ENCODE data around the gene B3GNT9.
"Not testable (repeated sequence)": the region's sequence is repeated elsewhere in the genome, so short reads cannot be mapped to it uniquely, and the experiment has no call there.

Gene B3GNT9

DNA sequence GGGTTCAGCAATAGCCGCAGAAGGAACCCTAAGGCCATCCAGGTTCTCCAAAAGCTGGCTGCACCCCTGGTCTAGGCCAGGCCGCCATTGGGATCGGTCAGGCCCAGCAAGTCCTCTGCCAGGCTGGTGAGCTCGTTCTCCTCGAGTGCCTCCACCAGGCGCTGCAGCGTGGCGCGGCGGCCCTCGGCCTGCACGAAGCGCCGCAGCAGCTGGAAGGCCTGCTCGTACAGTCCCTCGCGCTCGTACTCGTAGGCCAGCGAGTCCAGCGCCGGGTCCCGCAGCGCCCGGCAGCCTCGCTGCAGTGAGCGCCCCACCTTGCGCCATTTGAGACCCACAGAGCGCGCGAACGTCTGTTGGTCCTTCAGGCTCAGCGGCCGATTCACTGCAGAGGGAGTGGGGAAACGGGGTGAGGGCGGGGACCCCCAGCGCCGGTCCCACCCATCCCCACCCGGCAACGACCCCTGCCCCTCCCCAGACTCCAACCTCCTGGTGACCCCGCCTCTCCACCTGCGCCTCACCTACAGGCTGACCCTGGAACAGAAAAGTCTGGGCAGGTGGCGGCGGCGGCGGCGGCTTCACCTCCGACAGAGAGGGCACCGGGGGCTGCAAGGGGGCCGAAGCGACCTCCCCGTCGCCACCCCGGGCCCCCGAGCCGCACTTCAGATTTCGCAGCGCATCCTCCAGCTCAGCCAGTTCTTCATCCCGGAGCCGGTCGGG, 3.9 kb upstream of the B3GNT9 start:
- DNase-seq: no peak

DNA sequence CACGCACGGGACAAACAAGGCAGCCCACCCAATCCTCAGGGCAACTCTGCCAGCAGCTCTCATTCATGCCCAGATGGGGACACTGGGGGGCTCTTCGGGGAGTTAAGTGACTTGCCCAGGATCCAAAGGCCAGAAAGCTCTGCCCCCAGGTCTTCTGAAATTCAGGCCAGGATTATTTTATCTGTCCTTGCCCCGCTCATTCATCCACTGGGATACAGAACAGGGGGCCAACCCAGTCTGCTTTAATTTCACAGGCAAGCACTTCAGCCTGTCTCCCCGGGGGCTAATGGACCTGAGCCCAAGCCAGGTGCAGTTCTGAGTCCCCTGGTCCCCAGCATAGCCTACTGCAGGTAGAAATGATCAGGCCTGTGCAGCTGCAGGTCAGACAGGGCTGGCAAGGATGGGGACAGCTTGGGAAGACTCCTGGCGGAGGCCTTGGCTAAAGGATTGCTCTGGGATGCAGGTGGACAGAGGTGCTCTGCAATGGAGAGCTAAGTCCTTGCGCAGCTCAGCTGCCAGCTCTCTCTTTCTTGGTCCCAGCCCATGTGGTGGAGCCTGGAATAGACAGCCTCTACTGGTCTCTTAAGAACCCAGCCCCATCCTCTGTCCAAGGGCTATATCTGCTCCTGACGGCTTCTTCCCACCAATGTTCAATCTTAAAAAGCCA, 766 bp upstream of the B3GNT9 start:
- DNase-seq: no peak

DNA sequence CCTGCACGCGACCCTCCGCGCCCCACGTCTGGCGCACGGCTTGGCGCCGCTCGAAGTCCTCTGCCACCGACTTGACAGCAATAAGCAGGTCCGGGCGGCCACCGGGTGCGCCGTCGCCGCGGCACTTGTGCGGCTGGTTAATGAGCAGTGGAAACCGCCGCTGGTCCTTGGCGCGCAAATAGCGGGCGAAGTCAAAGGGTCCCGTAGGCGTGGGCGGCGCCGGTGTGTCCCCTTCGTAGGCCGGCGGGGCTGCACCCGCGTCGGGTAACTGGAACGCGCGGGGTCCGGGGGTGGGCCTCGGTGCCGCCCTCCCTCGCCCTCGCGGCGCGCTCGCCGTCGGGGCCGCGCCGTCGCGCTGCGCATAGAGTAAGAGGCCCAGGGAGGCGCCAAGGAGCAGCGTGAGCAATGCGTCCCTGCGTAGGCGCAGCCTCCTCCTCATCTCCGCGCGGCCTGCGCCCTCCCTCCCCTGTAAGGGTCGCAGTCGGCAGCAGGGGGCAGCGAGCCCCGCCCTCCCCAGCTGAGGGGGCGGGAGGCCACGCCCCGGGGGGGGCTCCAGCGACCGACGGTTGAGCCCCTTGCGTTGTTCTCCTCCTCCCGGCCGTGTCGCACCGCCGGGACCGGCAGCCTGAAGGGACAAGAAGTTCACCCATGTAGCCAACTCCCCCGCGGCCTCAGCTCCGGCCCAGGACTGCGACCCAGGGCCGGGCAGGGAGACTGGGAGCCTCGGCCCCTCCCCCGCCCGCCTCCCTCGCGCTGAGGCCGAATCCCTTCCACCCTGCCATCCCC, 558 bp downstream of the B3GNT9 start:
- DNase-seq: peak in 4 of 51 donors; percentile 10 to 39 (median 20)

DNA sequence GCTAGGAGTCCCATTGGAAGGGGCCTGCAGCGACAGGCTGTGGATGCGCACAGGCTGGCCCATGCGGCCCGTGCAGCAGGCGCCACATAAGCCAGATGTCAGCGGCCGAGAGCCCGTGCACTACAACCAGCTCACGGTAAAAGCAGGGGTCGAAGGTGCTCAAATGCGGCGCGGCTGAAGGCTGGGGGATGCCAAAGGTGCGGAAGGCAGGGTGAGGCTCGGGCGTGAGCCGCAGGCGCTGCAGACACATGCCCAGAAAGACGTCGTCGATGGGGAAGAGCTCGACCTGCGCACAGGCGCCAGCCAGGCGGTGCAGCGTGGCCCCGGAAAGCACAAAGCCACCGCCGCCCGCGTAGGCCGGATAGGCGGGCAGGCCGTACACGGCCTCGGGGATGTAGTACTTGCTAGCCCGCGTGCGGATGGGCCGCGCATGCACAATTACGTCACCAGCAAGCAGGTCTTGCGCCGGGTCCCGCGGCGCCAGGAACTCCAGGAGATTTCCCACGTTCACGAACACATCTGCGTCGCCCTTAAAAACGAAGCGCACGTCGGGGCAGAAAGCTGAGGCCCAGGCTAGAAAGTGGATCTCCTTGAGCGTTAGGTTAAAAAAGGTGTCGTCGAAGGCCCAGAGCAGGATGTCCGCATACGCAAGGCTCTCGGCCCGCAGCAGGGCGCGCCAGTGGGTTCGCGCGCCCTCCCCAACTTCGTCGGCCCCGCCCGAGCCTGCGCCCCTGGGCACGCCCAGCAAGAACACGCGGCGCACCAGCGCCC, 1.3 kb downstream of the B3GNT9 start:
- DNase-seq: no peak

DNA sequence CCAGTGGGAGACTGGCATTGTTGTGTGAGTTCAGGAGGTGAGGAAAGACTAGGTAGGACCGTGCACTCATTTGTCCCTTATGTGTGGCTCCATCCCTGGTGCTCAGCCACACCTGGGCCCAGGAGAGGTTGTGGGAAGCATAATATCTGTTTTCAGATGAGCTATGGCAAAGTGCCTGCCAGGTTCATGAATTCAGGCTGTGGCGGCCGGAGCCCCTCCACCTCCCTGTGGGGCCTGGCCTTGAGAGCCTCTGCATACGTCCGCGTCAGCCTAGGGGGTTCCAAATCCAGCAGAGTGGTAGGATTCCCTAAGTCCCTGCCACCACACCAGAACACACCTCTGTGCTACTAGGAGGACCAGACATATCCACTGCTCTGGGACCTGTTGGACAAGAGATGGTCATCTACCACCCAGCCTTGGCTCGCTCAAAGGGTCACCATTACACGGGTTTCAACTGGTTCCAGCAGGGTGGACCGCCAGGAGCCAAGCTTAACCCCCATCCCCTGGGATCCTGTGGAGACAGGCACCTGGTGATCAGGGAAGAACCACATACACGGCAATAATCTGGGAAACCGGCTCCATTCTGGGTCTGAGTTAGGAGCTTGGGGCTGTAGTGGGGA, 2.0 kb downstream of the B3GNT9 start:
- DNase-seq: no peak

DNA sequence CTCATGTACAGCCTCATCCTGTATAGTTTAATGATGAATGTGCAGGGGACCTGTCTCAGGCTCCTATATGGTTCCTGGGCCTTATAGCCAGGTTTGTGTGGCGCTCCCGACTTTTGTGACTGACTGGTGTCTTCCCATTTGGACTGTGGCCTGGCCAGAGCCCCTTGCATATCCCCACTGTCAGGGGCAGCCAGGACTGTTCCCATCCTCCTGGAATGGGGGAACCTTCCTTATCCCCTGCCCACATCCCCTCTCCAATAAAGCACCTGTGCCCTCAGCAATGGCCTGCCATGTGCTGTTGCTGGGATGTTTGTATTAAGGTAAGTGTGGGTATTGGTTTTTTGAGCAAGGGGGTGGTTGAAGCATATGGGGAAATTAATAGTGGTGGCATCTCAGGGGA, 2.6 kb downstream of the B3GNT9 start:
- no peak for DNase-seq

DNA sequence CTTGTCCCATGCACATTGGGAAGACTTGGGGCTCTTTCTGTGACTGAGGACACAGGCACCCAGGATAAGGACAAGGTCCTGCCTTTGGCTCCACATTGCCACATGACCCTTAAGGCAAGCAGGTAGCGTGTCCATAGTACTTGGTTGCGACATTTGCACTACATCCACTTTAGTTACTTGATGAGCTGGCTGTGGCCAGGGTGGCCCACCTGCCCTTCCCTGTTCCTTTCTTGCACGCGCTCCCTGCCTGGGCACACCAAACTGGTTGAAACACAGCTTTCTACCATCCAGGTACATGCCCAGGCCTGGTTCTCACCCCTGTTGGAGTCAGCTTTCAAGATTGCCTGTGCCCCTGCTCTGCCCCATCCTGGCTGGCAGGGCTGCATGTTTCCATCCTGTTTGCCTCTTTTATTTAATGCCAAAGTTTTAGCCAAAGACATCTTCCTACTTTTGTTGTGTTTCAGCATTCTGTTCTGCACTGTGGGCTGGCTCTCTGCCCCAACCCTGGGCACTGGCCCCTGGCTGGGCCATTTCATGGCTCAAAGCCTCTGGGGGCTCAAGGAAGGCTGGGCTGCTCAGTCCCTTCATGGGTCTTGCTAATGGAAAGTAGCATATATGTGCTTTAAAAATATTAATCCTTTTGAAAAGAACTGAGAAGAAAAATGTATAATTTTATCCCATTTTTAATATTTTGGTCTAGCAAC, 3.2 kb downstream of the B3GNT9 start:
- no peak for DNase-seq

DNA sequence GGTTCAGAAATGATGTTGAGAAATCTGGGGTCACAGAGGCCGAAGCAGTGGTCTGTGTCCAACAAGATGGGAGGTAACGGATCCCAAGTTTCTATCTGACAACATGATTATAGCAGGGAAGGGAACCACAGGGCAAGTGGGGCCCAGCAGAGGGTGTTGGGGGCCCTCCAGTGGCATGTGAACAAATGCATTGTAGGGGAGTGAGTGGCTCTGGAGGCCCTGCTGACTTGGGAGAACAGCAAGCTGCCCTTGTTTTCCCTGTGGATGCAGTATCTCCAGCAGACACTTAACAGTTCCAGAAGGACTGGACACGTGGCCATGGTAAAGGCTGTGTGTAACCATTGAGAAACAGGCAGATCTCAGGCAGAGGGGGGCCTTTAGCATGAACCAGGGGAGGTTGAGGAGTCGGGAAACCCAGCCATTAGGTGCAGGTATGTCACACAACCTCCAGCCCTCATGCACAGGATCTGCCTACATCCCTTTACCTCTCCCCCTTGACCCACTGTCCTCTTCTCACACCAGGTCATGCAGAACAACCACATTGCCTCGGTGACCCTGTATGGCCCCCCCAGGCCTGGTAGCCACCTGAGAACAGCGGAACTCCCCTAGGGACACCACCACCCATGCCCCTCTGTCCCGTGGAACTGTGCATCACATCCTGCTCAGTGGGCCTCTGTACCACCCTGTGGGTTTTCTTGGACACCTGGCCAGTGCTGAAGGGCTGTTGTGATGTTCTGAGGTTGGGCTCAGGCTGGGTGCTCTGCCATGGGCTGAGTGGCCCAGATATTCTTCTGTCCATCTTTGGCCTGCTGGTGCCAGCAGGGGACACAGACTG, 4.1 kb downstream of the B3GNT9 start:
- peak in 3 of 51 donors; percentile 22 to 33 (median 31) for DNase-seq

DNA sequence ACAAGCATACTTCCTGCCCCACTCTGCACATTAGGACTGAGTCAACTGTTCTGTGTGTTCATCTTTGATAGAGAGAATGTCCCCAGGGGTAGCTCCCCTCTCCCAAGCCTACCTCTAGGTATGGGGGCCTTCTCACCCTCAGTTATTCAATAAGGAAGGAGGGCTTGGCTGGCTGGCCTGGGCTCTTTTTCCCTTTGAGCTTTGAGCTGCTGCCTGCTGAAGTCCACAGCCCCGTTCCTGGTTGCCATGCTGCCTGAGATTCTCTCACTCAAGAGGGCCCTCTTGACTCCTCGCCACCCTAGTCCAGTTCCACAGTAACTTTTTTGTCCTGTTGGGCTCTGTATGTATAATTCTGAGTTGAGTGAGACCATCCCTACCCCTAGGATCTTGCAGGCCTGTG, 5.1 kb downstream of the B3GNT9 start:
- no peak for DNase-seq

DNA sequence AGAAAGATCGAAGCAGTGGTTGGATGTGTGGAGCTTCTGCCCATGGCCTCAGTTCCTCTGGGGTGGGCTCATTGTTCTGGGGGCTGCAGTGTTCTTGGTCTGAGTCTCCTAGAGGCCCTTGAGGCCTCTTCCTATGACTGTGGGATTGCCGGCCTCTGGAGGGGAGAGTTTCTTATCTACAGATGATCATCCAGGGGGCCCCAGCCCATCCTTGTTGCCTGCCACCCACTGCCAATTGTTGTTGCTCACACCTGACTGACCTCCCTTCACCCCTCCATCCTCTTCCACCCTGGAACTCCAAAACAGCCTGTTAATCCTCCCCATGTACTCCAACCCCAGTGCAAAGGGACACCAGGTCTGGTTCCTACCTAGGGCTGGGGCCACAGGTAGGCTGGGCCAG, 5.9 kb downstream of the B3GNT9 start:
- DNase-seq: no peak

DNA sequence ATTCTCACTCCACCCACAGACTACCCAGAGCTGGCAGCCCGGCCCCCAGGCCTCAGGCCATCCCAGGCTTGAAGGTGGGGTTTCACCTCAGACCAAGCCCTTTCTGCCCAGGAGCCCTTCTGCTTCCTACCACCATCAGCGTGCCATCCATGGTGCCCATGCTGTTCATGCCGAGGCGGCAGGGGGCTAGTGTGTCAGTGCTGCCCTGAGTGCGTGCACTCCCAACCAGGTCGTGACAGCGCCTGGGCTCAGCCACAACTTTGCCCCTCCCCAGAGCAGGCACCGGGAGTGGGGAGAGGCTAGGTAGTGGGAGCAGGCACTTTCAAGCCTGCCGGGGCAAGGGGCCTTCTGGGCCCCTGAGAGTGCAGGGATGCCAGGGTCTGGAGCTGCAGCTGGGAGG, 8.5 kb downstream of the B3GNT9 start:
- no peak for DNase-seq

DNA sequence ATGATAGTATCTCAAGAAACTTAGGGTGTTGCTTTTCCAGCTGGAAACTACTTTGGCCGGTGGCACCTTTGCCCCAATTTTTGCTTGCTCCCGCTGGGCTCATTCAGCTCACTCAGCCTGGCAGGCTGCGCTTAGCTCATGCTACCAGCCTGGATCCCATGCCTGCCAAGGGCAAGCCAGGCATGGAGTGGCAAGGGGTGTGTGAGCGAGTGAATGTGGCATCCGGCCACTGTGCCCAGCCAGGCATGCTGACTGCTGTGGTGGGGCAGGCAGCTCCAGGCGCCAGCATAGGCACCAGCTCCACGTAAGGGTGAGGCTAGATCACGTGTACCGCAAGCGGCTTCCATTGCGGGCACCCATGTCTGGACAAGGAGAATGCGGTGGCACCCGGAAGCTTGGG, 9.4 kb downstream of the B3GNT9 start:
- no peak for DNase-seq

DNA sequence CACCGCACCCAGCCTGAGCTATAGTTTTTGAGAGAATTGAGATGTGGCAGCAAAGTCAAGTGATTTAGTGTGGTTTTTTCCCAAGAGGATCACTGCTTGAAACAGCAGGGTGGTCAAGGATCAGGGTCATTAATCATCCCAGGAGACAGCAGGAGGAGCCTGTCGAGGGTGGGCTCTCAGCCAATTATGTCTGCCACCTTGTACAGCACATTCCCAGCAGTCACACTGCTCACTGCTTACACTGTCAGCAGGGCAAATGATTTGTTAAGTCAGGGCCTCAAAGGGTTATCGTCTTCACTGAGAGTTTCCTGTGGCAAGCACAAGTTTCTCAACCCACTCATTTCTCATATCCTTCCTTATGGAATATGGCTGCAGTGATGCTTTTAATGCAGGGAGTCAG, 13.2 kb downstream of the B3GNT9 start:
- no peak for DNase-seq

DNA sequence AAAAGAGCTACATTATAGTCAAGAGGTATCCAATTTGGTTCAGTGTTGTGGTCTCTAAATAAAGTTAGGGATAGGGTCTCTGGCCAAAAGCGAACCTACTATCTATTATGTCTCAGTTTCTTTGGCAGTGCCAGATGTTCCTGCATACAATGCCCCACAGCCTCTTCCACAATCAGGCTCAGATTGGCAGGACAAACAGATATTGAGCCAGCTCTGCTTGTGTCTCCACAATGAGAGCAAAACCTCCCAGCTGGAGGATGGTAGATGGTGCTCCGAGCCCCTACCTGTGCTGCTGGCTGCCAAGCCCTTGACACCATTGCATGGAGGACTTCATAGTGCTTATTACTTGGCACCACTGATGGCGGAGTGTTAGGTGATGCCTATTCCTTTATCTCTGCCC, 21.4 kb downstream of the B3GNT9 start:
- DNase-seq: peak in 14 of 51 donors; percentile 2 to 58 (median 18)

DNA sequence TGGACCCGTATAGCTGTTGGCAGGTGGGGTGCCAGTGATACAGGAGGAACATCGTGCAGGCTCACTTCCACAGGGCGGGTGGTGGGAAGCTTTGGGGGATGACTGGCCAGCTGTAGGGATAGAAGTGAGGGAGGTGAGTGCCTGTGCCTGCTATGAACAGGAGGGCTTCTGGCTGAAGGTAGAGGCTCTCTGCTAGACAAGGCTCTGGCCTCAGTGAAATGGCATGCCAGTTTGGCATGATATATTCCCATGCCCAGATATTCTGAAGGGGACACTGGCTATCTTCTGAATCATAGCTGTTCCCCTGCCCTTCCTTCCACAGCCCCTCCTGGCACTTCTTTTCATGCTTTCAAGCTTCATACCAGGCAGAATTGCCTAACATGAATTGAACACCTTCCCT, 21.9 kb downstream of the B3GNT9 start:
- no peak for DNase-seq

DNA sequence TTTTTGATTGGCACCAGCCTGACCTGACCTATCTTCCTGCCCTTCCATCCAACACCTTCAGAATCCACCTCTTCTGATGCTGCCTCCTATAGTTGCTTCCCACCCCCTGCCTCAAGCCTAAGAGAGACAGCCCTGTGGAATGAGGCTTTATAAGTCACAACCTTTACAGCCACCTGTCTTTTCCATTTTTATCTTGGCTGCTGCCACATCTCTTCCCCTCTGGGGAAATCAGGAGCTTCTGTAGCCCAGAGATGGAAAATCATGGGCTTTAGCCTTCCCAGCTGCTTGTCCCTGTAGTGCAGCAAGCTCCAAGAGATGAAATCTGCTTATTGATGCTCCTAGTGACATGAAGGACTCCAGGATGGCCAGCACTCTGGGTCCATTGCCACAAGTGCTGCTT, 22.4 kb downstream of the B3GNT9 start:
- no peak for DNase-seq

DNA sequence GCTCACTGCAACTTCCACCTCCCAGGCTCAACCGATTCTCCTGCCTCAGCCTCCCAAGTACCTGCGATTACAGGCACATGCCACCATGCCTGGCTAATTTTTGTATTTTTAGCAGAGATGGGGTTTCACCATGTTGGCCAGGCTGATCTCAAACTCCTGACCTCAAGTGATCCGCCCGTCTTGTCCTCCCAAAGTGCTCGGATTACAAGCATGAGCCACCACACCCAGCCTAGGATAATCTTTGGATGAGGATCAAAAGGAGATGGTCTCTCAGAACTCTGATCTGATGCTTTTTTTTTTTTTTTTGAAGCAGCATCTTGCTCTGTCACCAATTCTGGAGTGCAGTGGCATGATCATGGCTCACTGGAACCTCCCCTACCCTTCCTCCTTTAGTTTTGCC, 28.0 kb downstream of the B3GNT9 start:
- DNase-seq: not testable (repeated sequence)

DNA sequence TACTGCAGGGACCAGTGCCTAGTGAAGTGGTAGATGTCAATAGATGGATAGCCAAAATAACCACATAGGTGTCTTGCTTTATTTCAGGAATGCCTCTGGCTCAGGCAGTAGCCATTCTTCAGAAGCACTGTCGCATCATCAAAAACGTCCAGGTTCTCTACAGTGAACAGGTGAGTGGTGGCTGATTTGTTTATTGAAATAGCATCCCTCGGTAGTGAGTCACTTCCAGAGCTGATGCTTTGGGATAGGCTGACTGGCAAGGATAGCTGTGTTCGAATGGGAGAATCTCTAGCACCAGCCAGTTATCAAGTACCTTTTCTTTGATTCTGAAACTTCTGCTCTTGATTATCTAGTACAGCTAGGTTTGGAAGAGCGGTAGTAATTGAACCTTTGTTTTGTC, 30.8 kb downstream of the B3GNT9 start:
- no peak for DNase-seq

DNA sequence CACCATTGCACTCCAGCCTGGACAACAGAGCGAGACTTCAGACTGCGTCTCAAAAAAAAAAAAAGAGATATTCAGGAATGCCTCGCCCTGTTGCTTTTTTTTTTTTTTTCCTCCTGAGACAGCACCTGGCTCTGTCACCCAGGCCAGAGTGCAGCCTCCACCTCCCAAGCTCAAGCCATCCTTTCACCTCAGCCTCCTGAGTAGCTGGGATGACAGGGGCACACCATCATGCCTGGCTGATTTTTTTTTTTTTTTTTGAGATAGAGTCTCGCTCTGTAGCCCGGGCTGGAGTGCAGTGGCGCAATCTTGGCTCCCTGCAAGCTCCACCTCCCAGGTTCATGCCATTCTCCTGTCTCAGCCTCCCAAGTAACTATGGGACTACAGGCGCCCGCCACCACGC, 33.1 kb downstream of the B3GNT9 start:
- no peak for DNase-seq
